Hematopoietic multipotent progenitor cell treated with erythropoietin and hydrocortisone succinate and interleukin-3 and kit ligand, for 8 days (in vitro differentiated cells): ENCODE measurements around the gene SLC13A2.
"Not testable (repeated sequence)": the region's sequence is repeated elsewhere in the genome, so short reads cannot be mapped to it uniquely, and the experiment has no call there.

Experiments used
- DNase-seq: peaks from one replicate; pipeline ENCODE4 v3.0.0-alpha.2; 2015

Gene SLC13A2

GRCh38 chr17:28519236-28519635 is 45.8 kb downstream of the SLC13A2 start:
- no peak for DNase-seq

- no peak for DNase-seq
Measured at GRCh38 chr17:28520687-28521086, 47.2 kb downstream of the SLC13A2 start.

- DNase-seq, result no peak
Measured at GRCh38 chr17:28521311-28522085, 48.1 kb downstream of the SLC13A2 start.

GRCh38 chr17:28522281-28522680 is 48.8 kb downstream of the SLC13A2 start:
- DNase-seq, result not testable (repeated sequence)

- DNase-seq, result no peak
Measured at GRCh38 chr17:28523186-28523585, 49.7 kb downstream of the SLC13A2 start.

GRCh38 chr17:28523876-28524275 is 50.4 kb downstream of the SLC13A2 start:
- DNase-seq, result no peak

GRCh38 chr17:28524476-28525424 is 51.3 kb downstream of the SLC13A2 start:
- no peak for DNase-seq

GRCh38 chr17:28526381-28526780 is 52.9 kb downstream of the SLC13A2 start:
- no peak for DNase-seq

- DNase-seq, result peak; percentile 87
Measured at GRCh38 chr17:28527181-28527681, 53.8 kb downstream of the SLC13A2 start.

- DNase-seq, result no peak
Measured at GRCh38 chr17:28527859-28528258, 54.4 kb downstream of the SLC13A2 start.

- no peak for DNase-seq
Measured at GRCh38 chr17:28528327-28529012, 55.0 kb downstream of the SLC13A2 start.

- DNase-seq, result no peak
Measured at GRCh38 chr17:28529013-28529400, 55.6 kb downstream of the SLC13A2 start.

- no peak for DNase-seq
Measured at GRCh38 chr17:28530250-28530649, 56.8 kb downstream of the SLC13A2 start.

- no peak for DNase-seq
Measured at GRCh38 chr17:28530926-28531325, 57.5 kb downstream of the SLC13A2 start.

GRCh38 chr17:28532050-28532960 is 58.9 kb downstream of the SLC13A2 start:
- DNase-seq, result no peak

- DNase-seq, result no peak
Measured at GRCh38 chr17:28533091-28533807, 59.8 kb downstream of the SLC13A2 start.

GRCh38 chr17:28534740-28535375 is 61.4 kb downstream of the SLC13A2 start:
- no peak for DNase-seq

- DNase-seq, result no peak
Measured at GRCh38 chr17:28536532-28537218, 63.2 kb downstream of the SLC13A2 start.

GRCh38 chr17:28537219-28537610 is 63.8 kb downstream of the SLC13A2 start:
- DNase-seq, result no peak

- no peak for DNase-seq
Measured at GRCh38 chr17:28538296-28538895, 65.0 kb downstream of the SLC13A2 start.
